ENCODE results near the gene EXPH5.

DNA sequence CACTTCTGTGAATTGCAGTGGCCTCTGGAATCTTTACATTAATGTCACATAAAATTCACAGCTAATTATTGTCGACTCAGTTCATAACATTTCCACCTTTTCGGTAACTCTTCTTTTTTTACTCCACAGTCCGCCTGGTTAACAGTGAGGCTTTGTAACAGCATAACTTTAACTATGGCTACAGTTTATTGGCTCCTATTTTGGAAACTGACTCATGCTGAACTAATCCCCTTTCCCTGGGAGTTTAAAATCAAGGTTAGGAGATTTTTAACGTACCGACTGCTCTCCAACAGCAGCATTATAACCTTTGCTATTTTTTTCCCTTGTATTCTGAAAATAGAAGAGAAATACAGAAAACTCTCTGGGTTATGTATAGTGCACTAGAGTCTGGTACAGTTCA is 92.2 kb downstream of the EXPH5 start:
- TF ChIP-seq, protein P1, sequence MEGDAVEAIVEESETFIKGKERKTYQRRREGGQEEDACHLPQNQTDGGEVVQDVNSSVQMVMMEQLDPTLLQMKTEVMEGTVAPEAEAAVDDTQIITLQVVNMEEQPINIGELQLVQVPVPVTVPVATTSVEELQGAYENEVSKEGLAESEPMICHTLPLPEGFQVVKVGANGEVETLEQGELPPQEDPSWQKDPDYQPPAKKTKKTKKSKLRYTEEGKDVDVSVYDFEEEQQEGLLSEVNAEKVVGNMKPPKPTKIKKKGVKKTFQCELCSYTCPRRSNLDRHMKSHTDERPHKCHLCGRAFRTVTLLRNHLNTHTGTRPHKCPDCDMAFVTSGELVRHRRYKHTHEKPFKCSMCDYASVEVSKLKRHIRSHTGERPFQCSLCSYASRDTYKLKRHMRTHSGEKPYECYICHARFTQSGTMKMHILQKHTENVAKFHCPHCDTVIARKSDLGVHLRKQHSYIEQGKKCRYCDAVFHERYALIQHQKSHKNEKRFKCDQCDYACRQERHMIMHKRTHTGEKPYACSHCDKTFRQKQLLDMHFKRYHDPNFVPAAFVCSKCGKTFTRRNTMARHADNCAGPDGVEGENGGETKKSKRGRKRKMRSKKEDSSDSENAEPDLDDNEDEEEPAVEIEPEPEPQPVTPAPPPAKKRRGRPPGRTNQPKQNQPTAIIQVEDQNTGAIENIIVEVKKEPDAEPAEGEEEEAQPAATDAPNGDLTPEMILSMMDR (IDR thresholded peaks at IDR 0.05), result no peak
- TF ChIP-seq POLR2A (IDR thresholded peaks at IDR 0.05; ENCODE audit: low read depth), result no peak

Measured in esophagus muscularis mucosa (tissue), 3 donors.